Peyer's patch (tissue), 4 donors: ENCODE data around the gene DNAJC17. TPM values are rescaled to one million over a fixed set of nuclear protein-coding genes. Genes with fewer than 3 reads are reported as not detected.
A peak's percentile ranks its signal among the peaks of the same experiment; 100 is the strongest.

Source experiments
- DNase-seq, 3 donors: peaks; one replicate each; pipeline ENCODE4 v3.0.0-alpha.2; 2017 to 2019
- H3K27ac ChIP-seq, 4 donors: fragments of 200-600 bp; sonication (generic); one replicate each; pipeline ENCODE4 v1.5.1; 2016 to 2019
- H3K27me3 ChIP-seq, 2 donors: fragments of 200-600 bp; sonication (generic); one replicate each; pipeline ENCODE4 v1.5.1; 2019
- H3K36me3 ChIP-seq, 3 donors: fragments of 200-600 bp; sonication (generic); one replicate each; pipeline ENCODE4 v1.5.1; 2016 to 2019
- H3K4me1 ChIP-seq, 4 donors: fragments of 200-600 bp; sonication (generic); one replicate each; pipeline ENCODE4 v1.5.1; 2016 to 2019
- H3K4me3 ChIP-seq, 4 donors: fragments of 200-600 bp; sonication (generic); 1 replicate in 3 of 4; 2 replicates in 1 of 4; pipeline ENCODE4 v1.5.1; 2016 to 2019; ENCODE audit warnings: mild to moderate bottlenecking in 1 of 4
- H3K9me3 ChIP-seq, 4 donors: fragments of 200-600 bp; sonication (generic); one replicate each; pipeline ENCODE4 v1.5.1; 2016 to 2019; ENCODE audit warnings: mild to moderate bottlenecking in 1 of 4
- CTCF ChIP-seq, 6 experiments: fragments of 450-650 bp in 4 of 6; fragments of 200-600 bp in 2 of 6; sonication (generic) in 1 of 6; IDR thresholded peaks; one replicate each; pipeline ENCODE4 v1.5.1; 2017 to 2019; ENCODE audit warnings: antibody characterized with exemption in 6 of 6, mild to moderate bottlenecking in 3 of 6, moderate library complexity in 1 of 6
- POLR2A ChIP-seq, 2 donors: fragments of 450-650 bp; IDR thresholded peaks; one replicate each; pipeline ENCODE4 v1.5.1; 2017; ENCODE audit warnings: antibody characterized with exemption in 2 of 2, mild to moderate bottlenecking in 2 of 2, moderate library complexity in 2 of 2
- total RNA-seq, 4 donors: library from RNA; depleted of rRNA; stranded (reverse); fragments of >200 nt; gene quantifications; one replicate each; pipeline ENCODE4 v1.1.0, GENCODE V29; 2016

The DNAJC17 gene
- total RNA-seq, 4 donors from 2014 or later: 26.9 to 37.1 (median 32.9) TPM

GRCh38 chr15:40787991-40788390 is 19.3 kb downstream of the DNAJC17 start:
- Histone ChIP-seq H3K27me3 (no peaks in the 10 kb centered on the region), H3K9me3 (no peaks in the 10 kb centered on the region), H3K27ac (peak overlapping the region in 3 of 4 donors; percentile 20 to 91 (median 60)), H3K4me1 (peaks cover 0 to 38% (median 5%) of the 10 kb centered on the region in 4 donors), H3K36me3 (peaks cover 0 to 12% (median 0%) of the 10 kb centered on the region in 3 donors), H3K4me3 (no peak overlapping the region)
- no peak for DNase-seq
- TF ChIP-seq POLR2A (IDR thresholded peaks at IDR 0.05) (no peak), CTCF (IDR thresholded peaks at IDR 0.05) (no peak)

GRCh38 chr15:40787344-40787841 is 19.9 kb downstream of the DNAJC17 start:
- TF ChIP-seq CTCF (IDR thresholded peaks at IDR 0.05) (no peak), POLR2A (IDR thresholded peaks at IDR 0.05) (peak in 1 of 2 donors; percentile 58)
- Histone ChIP-seq H3K9me3 (no peaks in the 10 kb centered on the region), H3K4me1 (peaks cover 0 to 38% (median 5%) of the 10 kb centered on the region in 4 donors), H3K27me3 (no peaks in the 10 kb centered on the region), H3K36me3 (peaks cover 0 to 12% (median 0%) of the 10 kb centered on the region in 3 donors), H3K27ac (peak overlapping the region in 3 of 4 donors; percentile 20 to 91 (median 60)), H3K4me3 (no peak overlapping the region)
- peak in 2 of 3 donors; percentile 64 to 82 for DNase-seq

- Histone ChIP-seq H3K27me3 (no peaks in the 10 kb centered on the region), H3K9me3 (no peaks in the 10 kb centered on the region), H3K36me3 (peaks cover 0 to 9% (median 0%) of the 10 kb centered on the region in 3 donors), H3K4me1 (peaks cover 0 to 38% (median 5%) of the 10 kb centered on the region in 4 donors), H3K27ac (peak overlapping the region in 1 of 4 donors; percentile 69), H3K4me3 (no peak overlapping the region)
- DNase-seq: no peak
- TF ChIP-seq CTCF (IDR thresholded peaks at IDR 0.05) (no peak), POLR2A (IDR thresholded peaks at IDR 0.05) (no peak)
Measured at GRCh38 chr15:40785814-40786213, 21.5 kb downstream of the DNAJC17 start.

- no peaks in the 10 kb centered on the region for H3K9me3 ChIP-seq
- no peak overlapping the region for H3K4me3 ChIP-seq
- no peak for TF ChIP-seq POLR2A (IDR thresholded peaks at IDR 0.05)
- peak in 3 of 6 experiments; percentile 24 to 34 (median 27) for TF ChIP-seq CTCF (IDR thresholded peaks at IDR 0.05)
- no peak for DNase-seq
- H3K4me1 ChIP-seq: peaks cover 0 to 38% (median 5%) of the 10 kb centered on the region in 4 donors
- peaks cover 0 to 3% (median 0%) of the 10 kb centered on the region in 3 donors for H3K36me3 ChIP-seq
- peak overlapping the region in 1 of 4 donors; percentile 69 for H3K27ac ChIP-seq
- H3K27me3 ChIP-seq: no peaks in the 10 kb centered on the region
Measured at GRCh38 chr15:40785164-40785563, 22.1 kb downstream of the DNAJC17 start.

GRCh38 chr15:40782609-40783227 is 24.6 kb downstream of the DNAJC17 start:
- H3K36me3 ChIP-seq: peaks cover 0 to 24% (median 0%) of the 10 kb centered on the region in 3 donors
- no peak overlapping the region for H3K4me3 ChIP-seq
- DNase-seq: peak; percentile 62 to 92 (median 89)
- no peaks in the 10 kb centered on the region for H3K9me3 ChIP-seq
- H3K4me1 ChIP-seq: peaks cover 0 to 23% (median 3%) of the 10 kb centered on the region in 4 donors
- H3K27me3 ChIP-seq: no peaks in the 10 kb centered on the region
- no peak overlapping the region for H3K27ac ChIP-seq
- TF ChIP-seq POLR2A (IDR thresholded peaks at IDR 0.05) (no peak), CTCF (IDR thresholded peaks at IDR 0.05) (peak; percentile 11 to 97 (median 88))
